Endothelial cell of hepatic sinusoid (primary cell): Measurements from ENCODE around the gene ADGRG6.

ENCODE experiments used
- in situ Hi-C: cut with HindIII; loops from 2 replicates; pipeline ENCODE4 v1.10.0; 2017; ENCODE audit warnings: low sequenced_read_pairs

ADGRG6 gene

DNA sequence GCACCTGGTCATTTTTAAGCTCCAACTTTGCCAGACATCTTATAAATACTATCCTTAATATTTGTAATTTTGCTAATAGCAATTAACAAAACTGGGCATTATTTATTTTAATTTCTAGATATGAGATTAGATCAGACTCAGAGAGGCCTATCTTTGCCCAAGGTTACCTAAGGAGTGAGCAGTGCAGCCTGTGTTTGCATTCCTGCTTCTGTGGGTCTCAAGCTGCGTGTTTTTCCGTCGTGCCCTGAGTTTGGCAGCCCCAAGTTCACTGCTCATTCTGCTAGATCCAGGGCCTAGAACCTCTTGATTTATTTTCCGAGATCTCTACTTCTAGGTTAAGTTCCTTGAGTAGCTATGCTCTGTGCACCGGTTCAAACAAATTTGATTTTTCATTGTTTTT lies 11.0 kb upstream of the ADGRG6 start:
- in situ Hi-C loops = no loop called here

- in situ Hi-C loops = no loop called here
Measured at GRCh38 chr6:142291512-142291911, 10.3 kb upstream of the ADGRG6 start.

- in situ Hi-C loops = no loop called here
Measured at GRCh38 chr6:142292166-142292924, 9.5 kb upstream of the ADGRG6 start.

DNA sequence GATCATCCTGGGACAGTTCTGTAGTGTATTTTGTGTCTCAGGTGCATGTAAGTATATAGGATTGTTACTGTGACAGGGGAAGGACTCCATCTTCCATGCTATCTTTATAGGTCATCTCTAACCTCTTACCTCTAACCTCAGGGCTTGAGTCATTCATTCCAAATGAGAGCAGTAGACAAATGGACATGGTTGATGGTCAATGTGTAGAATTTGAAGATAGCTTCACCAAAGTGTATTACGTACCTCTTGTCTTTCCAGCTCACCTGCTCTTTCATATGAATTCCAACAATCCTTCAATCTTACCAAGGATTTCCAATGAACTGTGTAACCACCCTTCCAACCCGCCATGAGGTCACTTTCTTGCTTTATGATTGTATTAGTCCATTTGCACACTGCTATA lies 8.7 kb upstream of the ADGRG6 start:
- in situ Hi-C loops = no loop called here

DNA sequence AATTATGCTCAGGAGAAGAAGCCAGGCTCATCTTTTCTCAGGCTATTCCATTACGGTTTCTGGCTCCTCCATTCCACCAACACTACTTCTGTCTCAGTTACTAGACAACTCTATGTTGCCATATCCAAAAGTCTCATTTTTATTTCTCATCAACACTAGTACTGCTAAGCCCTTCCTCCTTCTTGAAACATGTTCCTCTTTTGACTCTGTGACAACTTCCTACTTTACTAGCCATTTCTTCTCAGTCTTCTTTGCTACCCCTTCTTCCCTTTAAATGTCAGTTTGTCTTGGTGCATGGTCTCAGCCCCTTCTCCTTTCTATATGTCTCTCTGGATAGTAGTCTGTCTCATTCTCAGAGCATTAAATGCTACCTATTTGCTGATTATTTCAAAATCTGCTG lies 7.1 kb upstream of the ADGRG6 start:
- in situ Hi-C loops = no loop called here

- in situ Hi-C loops = no loop called here
Measured at GRCh38 chr6:142296975-142297604, 4.7 kb upstream of the ADGRG6 start.

DNA sequence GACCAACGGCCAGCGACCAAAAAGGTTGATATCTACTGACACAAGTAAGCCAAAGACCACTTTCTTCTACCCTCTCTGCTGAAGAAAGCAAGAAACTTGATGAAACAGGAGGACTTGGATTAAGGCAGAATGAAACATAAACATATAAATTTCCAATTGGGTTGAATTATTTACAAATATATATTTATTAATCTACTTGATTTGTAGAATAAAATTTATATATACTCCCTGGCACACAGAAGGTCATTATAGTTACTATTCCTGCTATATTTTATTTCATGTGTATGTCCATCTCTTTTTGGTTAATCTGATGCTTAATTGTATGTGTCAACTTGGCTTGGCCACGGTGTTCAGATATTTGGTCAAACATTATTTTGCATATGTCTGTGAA lies 4.2 kb upstream of the ADGRG6 start:
- in situ Hi-C loops = no loop called here

- in situ Hi-C loops = no loop called here
Measured at GRCh38 chr6:142297996-142298753, 3.6 kb upstream of the ADGRG6 start.

DNA sequence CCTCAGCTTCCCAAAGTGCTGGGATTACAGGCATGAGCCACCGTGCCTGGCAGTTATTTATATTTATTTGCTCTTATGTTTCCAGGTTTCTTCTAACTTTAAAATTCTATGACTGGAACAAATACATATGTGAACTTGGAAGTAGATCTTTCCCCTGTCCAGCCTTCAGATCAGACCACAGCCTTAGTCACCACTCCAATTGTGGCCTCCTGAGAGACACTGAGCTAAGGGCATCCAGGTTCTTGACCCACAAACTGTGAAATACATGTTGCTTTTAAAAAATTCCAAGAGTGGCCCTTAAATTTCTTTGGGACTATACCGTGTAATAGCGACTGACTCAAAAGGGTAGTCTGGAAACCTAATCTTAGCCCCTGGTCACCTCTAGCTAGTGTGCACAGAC lies 1.5 kb upstream of the ADGRG6 start:
- in situ Hi-C loops = no loop called here

GRCh38 chr6:142300758-142301650 lies 803 bp upstream of the ADGRG6 start:
- in situ Hi-C loops = no loop called here

GRCh38 chr6:142302421-142303175 lies 791 bp downstream of the ADGRG6 start:
- in situ Hi-C loops = no loop called here

- in situ Hi-C loops = no loop called here
Measured at GRCh38 chr6:142303176-142303533, 1.3 kb downstream of the ADGRG6 start.

DNA sequence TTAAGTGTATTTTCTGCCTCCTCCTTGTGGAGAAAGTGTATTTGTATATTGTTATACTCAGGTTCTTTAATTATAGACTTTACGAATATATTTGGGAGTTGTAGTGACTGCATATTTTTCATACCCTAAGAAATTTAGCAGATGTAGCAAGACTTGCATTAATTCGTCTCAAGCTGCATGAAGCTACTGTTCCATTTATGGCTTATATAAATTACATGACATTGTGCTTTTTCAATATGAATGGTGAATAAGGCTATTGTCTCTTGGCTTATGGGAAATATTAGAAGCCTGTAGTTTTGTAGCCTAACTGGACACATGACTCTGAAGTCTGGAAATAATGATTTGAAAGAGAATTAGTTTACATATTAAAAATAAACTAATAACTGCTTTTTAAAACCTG lies 2.4 kb downstream of the ADGRG6 start:
- in situ Hi-C loops = no loop called here

DNA sequence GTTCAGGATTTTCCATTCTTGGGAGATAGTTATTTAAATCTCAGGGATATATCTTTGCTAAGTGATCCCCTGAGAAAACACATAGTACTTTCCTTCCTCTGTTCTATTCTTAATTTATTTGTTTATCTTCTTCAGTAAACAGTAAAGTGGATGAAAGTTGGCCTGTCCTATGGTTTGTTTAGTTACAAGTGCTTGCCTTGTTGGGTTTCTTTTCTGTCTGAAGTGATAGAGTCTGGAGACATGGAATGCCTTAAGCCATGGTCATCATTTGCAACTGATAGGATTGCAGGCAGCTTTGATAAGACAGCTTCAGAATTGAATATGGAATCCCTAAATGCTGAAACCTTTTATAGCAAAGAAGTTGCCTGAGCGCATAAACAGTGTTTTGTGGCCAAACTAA lies 4.9 kb downstream of the ADGRG6 start:
- in situ Hi-C loops = loop anchor here (5.0 kb wide), 1 partner anchor 51 kb away; no protein-coding TSS in a partner anchor

DNA sequence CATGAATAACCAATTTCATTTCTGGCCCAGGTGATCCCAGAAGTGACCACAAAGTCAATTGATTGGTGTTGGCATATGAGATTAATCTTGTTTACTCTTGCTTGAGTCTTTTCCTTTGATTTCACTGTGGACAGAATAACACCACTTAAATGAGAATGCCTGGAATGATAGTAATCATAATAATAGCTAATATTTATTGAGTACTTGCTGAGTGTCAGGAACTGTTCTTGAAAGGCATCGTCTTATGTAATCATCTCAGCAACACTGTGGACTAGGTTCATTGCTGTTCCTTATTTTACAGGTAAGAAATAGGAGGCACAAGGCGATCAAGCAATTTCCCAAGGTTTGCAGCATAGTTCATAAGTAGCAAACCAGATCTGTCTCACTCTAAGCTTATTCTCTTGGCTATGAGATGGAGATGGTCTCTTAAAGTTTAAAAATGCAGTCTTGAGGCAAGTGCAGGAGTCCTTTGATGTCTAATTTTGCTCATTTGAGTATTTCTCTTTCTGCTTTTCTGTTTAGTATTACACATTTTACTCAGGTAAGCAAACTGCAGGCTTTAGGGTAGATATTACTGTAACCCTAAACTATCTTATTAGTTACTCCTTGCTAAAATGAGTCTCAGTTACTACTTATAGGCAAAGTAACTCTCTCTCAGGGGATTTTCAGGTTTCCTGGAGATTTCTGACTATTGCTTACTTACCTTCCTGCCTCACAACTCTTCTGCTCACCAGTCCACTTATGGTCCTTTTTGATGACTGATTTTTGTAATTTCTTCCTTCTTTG lies 6.3 kb downstream of the ADGRG6 start:
- in situ Hi-C loops = loop anchor here (5.0 kb wide), 1 partner anchor 49 kb away; no protein-coding TSS in a partner anchor

- in situ Hi-C loops = loop anchor here (5.0 kb wide), 1 partner anchor 48 kb away; no protein-coding TSS in a partner anchor
Measured at GRCh38 chr6:142309426-142309825, 7.6 kb downstream of the ADGRG6 start.

- in situ Hi-C loops = no loop called here
Measured at GRCh38 chr6:142313284-142313683, 11.5 kb downstream of the ADGRG6 start.

- in situ Hi-C loops = no loop called here
Measured at GRCh38 chr6:142316791-142317368, 15.1 kb downstream of the ADGRG6 start.

DNA sequence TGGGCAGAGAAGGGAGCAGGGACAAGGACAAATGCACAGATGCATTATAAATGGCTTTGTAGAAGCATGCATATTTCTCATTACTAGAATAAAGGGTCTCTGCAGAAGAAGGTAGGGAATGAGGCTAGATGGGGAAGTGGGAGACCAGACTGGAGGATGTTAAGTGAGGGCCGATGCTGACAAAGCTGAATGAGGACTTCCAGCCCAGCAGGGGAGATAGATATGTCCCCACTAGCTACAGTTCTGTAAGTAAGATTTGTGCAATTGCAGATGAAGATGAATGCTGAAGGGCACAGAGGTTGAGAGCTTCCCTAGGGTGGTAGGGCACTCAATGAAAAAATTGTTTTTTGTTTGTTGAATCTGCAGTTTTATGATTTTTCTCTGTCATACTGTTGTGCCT lies 16.9 kb downstream of the ADGRG6 start:
- in situ Hi-C loops = no loop called here
